Ovary (tissue), 3 donors: ENCODE data around the gene SYT14.

ENCODE experiments used
- CTCF ChIP-seq, 3 donors: fragments of 450-650 bp in 2 of 3; fragments of 200-600 bp in 1 of 3; IDR thresholded peaks; one replicate each; pipeline versions ENCODE4 v1.5.1 to v1.8.0; 2016 to 2022; ENCODE audit warnings: antibody characterized with exemption in 3 of 3, mild to moderate bottlenecking in 1 of 3
- EP300 ChIP-seq: sonication (generic); formaldehyde crosslinking; IDR thresholded peaks from one replicate; pipeline ENCODE4 v1.6.1; 2017; ENCODE audit warnings: antibody characterized with exemption
- POLR2A ChIP-seq: fragments of 450-650 bp; IDR thresholded peaks from one replicate; pipeline ENCODE4 v1.6.1; 2017; ENCODE audit warnings: antibody characterized with exemption, mild to moderate bottlenecking, moderate library complexity
- donor health status: DM: no; HTN: no; CAD: no.

DNA sequence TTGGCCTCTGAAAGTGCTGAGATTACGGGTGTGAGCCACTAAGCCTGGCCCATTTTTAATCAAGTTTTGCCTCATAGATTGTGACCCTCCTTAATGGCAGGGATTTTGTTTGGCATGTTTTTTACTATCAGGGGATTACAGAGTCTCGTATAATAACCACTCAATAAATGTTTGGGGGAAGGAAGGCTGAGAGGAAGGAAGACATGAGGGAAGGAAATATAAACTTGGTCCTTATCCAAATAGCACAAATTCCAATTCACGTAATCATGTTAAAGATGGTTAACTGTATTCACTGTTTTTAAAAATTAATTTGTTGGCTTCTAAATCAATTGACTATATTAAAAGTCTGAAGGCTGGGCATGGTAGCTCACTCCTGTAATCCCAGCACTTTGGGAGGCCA is 263.7 kb downstream of the SYT14 start:
- TF ChIP-seq POLR2A: no peak
- no peak for TF ChIP-seq CTCF (IDR thresholded peaks at IDR 0.05)
- no peak for TF ChIP-seq EP300
